Measurements from ENCODE around the gene MTMR4. TPM values are rescaled to one million over a fixed set of nuclear protein-coding genes. Genes with fewer than 3 reads are reported as not detected.

Gene MTMR4
- total RNA-seq, 2 donors from 2014 or later: 21.3 to 39.6 TPM

- Histone ChIP-seq H3K27me3 (no peaks in the 10 kb centered on the region), H3K27ac (no peak overlapping the region), H3K4me1 (peaks cover 7% of the 10 kb centered on the region), H3K36me3 (replicated peaks in 1 of 2; ENCODE audit: insufficient read depth in 1 of 2, low read depth in 2 of 2) (peaks cover 0 to 47% of the 10 kb centered on the region in 2 donors), H3K9me3 (no peaks in the 10 kb centered on the region), H3K4me3 (no peak overlapping the region)
- DNase-seq (peak in 1 of 4 donors; percentile 7), ATAC-seq (no peak)
- TF ChIP-seq, protein P1, sequence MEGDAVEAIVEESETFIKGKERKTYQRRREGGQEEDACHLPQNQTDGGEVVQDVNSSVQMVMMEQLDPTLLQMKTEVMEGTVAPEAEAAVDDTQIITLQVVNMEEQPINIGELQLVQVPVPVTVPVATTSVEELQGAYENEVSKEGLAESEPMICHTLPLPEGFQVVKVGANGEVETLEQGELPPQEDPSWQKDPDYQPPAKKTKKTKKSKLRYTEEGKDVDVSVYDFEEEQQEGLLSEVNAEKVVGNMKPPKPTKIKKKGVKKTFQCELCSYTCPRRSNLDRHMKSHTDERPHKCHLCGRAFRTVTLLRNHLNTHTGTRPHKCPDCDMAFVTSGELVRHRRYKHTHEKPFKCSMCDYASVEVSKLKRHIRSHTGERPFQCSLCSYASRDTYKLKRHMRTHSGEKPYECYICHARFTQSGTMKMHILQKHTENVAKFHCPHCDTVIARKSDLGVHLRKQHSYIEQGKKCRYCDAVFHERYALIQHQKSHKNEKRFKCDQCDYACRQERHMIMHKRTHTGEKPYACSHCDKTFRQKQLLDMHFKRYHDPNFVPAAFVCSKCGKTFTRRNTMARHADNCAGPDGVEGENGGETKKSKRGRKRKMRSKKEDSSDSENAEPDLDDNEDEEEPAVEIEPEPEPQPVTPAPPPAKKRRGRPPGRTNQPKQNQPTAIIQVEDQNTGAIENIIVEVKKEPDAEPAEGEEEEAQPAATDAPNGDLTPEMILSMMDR (IDR thresholded peaks at IDR 0.05): no peak
- no peak for TF ChIP-seq POLR2A (IDR thresholded peaks at IDR 0.05)
- 77 to 82% methylated on average over 8 to 10 of the region's 10 CpGs for WGBS, 2 donors
- intact Hi-C loops (cut with DNase I): no loop called here
Measured at GRCh38 chr17:58508341-58509067, 5.9 kb downstream of the MTMR4 start.

DNA sequence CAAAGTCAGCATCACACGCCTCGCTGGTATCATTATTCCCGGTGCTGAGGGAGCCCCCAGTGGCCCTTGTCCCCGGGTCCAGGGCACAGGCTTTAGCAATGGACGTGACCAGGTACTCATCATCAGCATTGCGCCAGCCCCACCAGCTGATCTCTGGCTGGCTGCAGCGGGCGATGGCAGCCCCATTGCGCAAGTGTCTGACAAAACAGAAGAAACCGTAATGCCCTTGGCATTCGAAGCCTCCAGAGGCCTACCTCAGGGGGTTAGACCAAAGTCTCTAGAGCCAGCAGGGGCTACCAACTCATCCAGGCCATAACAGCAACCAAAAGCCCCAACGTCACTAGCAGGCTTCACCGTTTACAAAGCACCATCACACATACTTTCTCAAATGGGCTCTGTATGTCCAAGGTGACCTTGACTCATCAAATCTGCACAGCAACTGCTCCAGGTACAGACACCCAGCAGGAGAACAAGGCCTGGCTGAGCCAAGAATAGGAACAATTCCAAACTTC, 7.3 kb downstream of the MTMR4 start:
- intact Hi-C loops (cut with DNase I): no loop called here
- Histone ChIP-seq H3K4me3 (no peak overlapping the region), H3K9me3 (no peaks in the 10 kb centered on the region), H3K27me3 (no peaks in the 10 kb centered on the region), H3K27ac (no peak overlapping the region), H3K4me1 (no peaks in the 10 kb centered on the region), H3K36me3 (replicated peaks in 1 of 2; ENCODE audit: insufficient read depth in 1 of 2, low read depth in 2 of 2) (peaks cover 0 to 55% of the 10 kb centered on the region in 2 donors)
- DNase-seq: peak in 1 of 4 donors; percentile 9
- TF ChIP-seq, protein P1 (IDR thresholded peaks at IDR 0.05): no peak
- no peak for TF ChIP-seq POLR2A (IDR thresholded peaks at IDR 0.05)
- no peak for ATAC-seq
- 83 to 84% methylated on average over 13 of the region's 13 CpGs for WGBS, 2 donors

GRCh38 chr17:58506354-58507080, 7.9 kb downstream of the MTMR4 start:
- Histone ChIP-seq H3K36me3 (replicated peaks in 1 of 2; ENCODE audit: insufficient read depth in 1 of 2, low read depth in 2 of 2) (peaks cover 0 to 59% of the 10 kb centered on the region in 2 donors), H3K4me1 (no peaks in the 10 kb centered on the region), H3K27me3 (no peaks in the 10 kb centered on the region), H3K9me3 (no peaks in the 10 kb centered on the region), H3K27ac (no peak overlapping the region), H3K4me3 (no peak overlapping the region)
- TF ChIP-seq, protein P1 (IDR thresholded peaks at IDR 0.05): no peak
- no peak for TF ChIP-seq POLR2A (IDR thresholded peaks at IDR 0.05)
- ATAC-seq: no peak
- intact Hi-C loops (cut with DNase I): no loop called here
- WGBS, 2 donors: 80 to 88% methylated on average over 2 to 7 of the region's 7 CpGs
- DNase-seq: peak in 1 of 4 donors; percentile 4

- DNase-seq (peak in 1 of 4 donors; percentile 2), ATAC-seq (no peak)
- intact Hi-C loops (cut with DNase I): no loop called here
- no peaks in the 10 kb centered on the region for H3K27me3 ChIP-seq
- no peaks in the 10 kb centered on the region for H3K9me3 ChIP-seq
- TF ChIP-seq, protein P1 (IDR thresholded peaks at IDR 0.05): no peak
- TF ChIP-seq POLR2A (IDR thresholded peaks at IDR 0.05): no peak
- H3K36me3 ChIP-seq (replicated peaks in 1 of 2; ENCODE audit: insufficient read depth in 1 of 2, low read depth in 2 of 2): peaks cover 0 to 54% of the 10 kb centered on the region in 2 donors
- 85 to 87% methylated on average over 9 to 11 of the region's 11 CpGs for WGBS, 2 donors
- no peak overlapping the region for H3K4me3 ChIP-seq
- no peak overlapping the region for H3K27ac ChIP-seq
- no peaks in the 10 kb centered on the region for H3K4me1 ChIP-seq
Measured at GRCh38 chr17:58504826-58505351, 9.5 kb downstream of the MTMR4 start.

Data from body of pancreas (tissue), 4 donors.